HCT116 (cell line): ENCODE results near the gene GABRR2. TPM values are rescaled to one million over a fixed set of nuclear protein-coding genes. Genes with fewer than 3 reads are reported as not detected.
A peak's percentile ranks its signal among the peaks of the same experiment; 100 is the strongest.

ENCODE experiments used
- ATAC-seq: fragments of 200-7000 bp; cut with Tn5 transposase; 2 replicates; pipeline ENCODE4 v1.9.1; 2020; ENCODE audit warnings: mild to moderate bottlenecking, moderate library complexity
- BruUV-seq: library from RNA; stranded (reverse); fragments of 400-500 nt; replicated peaks from 2 replicates; lab custom pipeline; 2021; lab: Mats Ljungman, UMichigan
- CTCF ChIA-PET: fragments of 300-600 bp; sonication (Branson Sonifier 250); formaldehyde crosslinking; loops from one replicate; lab custom pipeline; 2021; ENCODE audit warnings: antibody characterized with exemption; lab: Charles Lee
- POLR2A ChIA-PET: fragments of 300-600, 350-600 bp; sonication (Branson Sonifier 250); formaldehyde crosslinking; loops from one replicate; lab custom pipeline; 2021; ENCODE audit warnings: antibody characterized with exemption; lab: Charles Lee
- RAD21 ChIA-PET, 2 experiments: fragments of 300-600 bp; sonication (Branson Sonifier 250); formaldehyde crosslinking; loops; one replicate each; lab custom pipeline; 2023; ENCODE audit warnings: low total read pairs in 2 of 2; ENCODE audit not compliant: uncharacterized antibody in 2 of 2, unreplicated experiment in 2 of 2, low non-redundant PET in 1 of 2; lab: Charles Lee
- DNase-seq: peaks from one replicate; pipeline ENCODE4 v3.0.0-alpha.2; 2010; ENCODE audit warnings: low read depth, low spot score
- H2AFZ ChIP-seq: fragments of 200-600 bp; shearing (Covaris generic), sonication (generic); 2 replicates; pipeline ENCODE4 v1.6.1; 2017; ENCODE audit warnings: low read depth, mixed run types, mixed read lengths, antibody characterized with exemption, low read length; ENCODE audit not compliant: poor library complexity, severe bottlenecking
- H3K27ac ChIP-seq: 2 replicates; pipeline ENCODE4 v1.5.1; 2012; ENCODE audit warnings: low read depth, low read length
- H3K27me3 ChIP-seq: fragments of 200-600 bp; sonication (generic); 2 replicates; pipeline ENCODE4 v1.6.1; 2016; ENCODE audit warnings: mixed run types, low read length, mixed read lengths; ENCODE audit not compliant: insufficient read depth
- H3K36me3 ChIP-seq, 2 experiments: fragments of 200-500 bp in 1 of 2; fragments of 200-600 bp in 1 of 2; sonication (Bioruptor generic) in 1 of 2; sonication (generic) in 1 of 2; 2 replicates each; pipeline versions ENCODE4 v1.5.1 to v1.6.1; 2014 to 2016; ENCODE audit warnings: low read length in 2 of 2, inconsistent platforms in 1 of 2, mixed read lengths in 1 of 2, mixed run types in 1 of 2; ENCODE audit not compliant: insufficient read depth in 2 of 2, control insufficient read depth in 1 of 2
- H3K4me1 ChIP-seq, 2 experiments: fragments of 200-600 bp in 1 of 2; sonication (generic) in 1 of 2; 2 replicates each; pipeline versions ENCODE4 v1.5.1 to v1.6.1; 2012 to 2017; ENCODE audit warnings: low read length in 2 of 2, inconsistent platforms in 1 of 2, mild to moderate bottlenecking in 1 of 2, mixed read lengths in 1 of 2, mixed run types in 1 of 2, moderate library complexity in 1 of 2; ENCODE audit not compliant: insufficient read depth in 2 of 2, control insufficient read depth in 1 of 2
- H3K4me2 ChIP-seq: fragments of 200-600 bp; sonication (generic); 2 replicates; pipeline ENCODE4 v1.6.1; 2017; ENCODE audit warnings: mixed run types, low read length, mixed read lengths
- H3K4me3 ChIP-seq, 2 experiments: fragments of 200-600 bp in 1 of 2; sonication (generic) in 1 of 2; replicated peaks in 1 of 2; 2 replicates each; pipeline ENCODE4 v1.5.1; 2011 to 2016; ENCODE audit warnings: low read length in 2 of 2, control low read depth in 1 of 2, low read depth in 1 of 2, mild to moderate bottlenecking in 1 of 2, mixed read lengths in 1 of 2, mixed run types in 1 of 2
- H3K79me2 ChIP-seq: fragments of 200-600 bp; sonication (generic); 2 replicates; pipeline ENCODE4 v1.6.1; 2017; ENCODE audit warnings: mild to moderate bottlenecking, mixed run types, low read length, moderate library complexity, mixed read lengths; ENCODE audit not compliant: insufficient read depth
- H3K9ac ChIP-seq: fragments of 200-600 bp; sonication (generic); 2 replicates; pipeline ENCODE4 v1.6.1; 2016; ENCODE audit warnings: low read length, mixed read lengths
- H3K9me2 ChIP-seq: fragments of 200-600 bp; sonication (generic), shearing (Covaris generic); 2 replicates; pipeline ENCODE4 v1.6.1; 2017; ENCODE audit warnings: mixed run types, mild to moderate bottlenecking, moderate library complexity; ENCODE audit not compliant: insufficient read depth
- H3K9me3 ChIP-seq, 2 experiments: fragments of 200-500 bp in 1 of 2; fragments of 200-600 bp in 1 of 2; sonication (Bioruptor generic) in 1 of 2; sonication (generic) in 1 of 2; 2 replicates each; pipeline ENCODE4 v1.6.1; 2014 to 2017; ENCODE audit warnings: low read length in 2 of 2, mixed read lengths in 2 of 2, inconsistent platforms in 1 of 2, low read depth in 1 of 2, mild to moderate bottlenecking in 1 of 2, mixed run types in 1 of 2, moderate library complexity in 1 of 2; ENCODE audit not compliant: control insufficient read depth in 1 of 2, insufficient read depth in 1 of 2
- H4K20me1 ChIP-seq: fragments of 200-600 bp; sonication (generic), shearing (Covaris generic); 2 replicates; pipeline ENCODE4 v1.6.1; 2017; ENCODE audit warnings: mixed run types, mild to moderate bottlenecking, moderate library complexity; ENCODE audit not compliant: insufficient read depth
- ATF3 ChIP-seq: IDR thresholded peaks from 2 replicates; pipeline ENCODE4 v1.6.1; 2012
- CBX3 ChIP-seq: IDR thresholded peaks from 2 replicates; pipeline ENCODE4 v1.6.1; 2012; ENCODE audit warnings: low read depth
- CEBPB ChIP-seq: IDR thresholded peaks from 2 replicates; pipeline ENCODE4 v1.6.1; 2012; ENCODE audit warnings: low read depth
- EGR1 ChIP-seq: IDR thresholded peaks from 2 replicates; pipeline ENCODE4 v1.6.1; 2012; ENCODE audit warnings: low read depth
- ELF1 ChIP-seq: IDR thresholded peaks from 2 replicates; pipeline ENCODE4 v1.6.1; 2012; ENCODE audit warnings: low read depth, borderline replicate concordance
- EZH2 ChIP-seq: fragments of 200-600 bp; sonication (generic); IDR thresholded peaks from 2 replicates; pipeline ENCODE4 v1.6.1; 2017; ENCODE audit warnings: antibody characterized with exemption, mixed run types
- FOSL1 ChIP-seq: IDR thresholded peaks from 2 replicates; pipeline ENCODE4 v1.6.1; 2012; ENCODE audit warnings: low read depth
- JUND ChIP-seq: IDR thresholded peaks from 2 replicates; pipeline ENCODE4 v1.6.1; 2012
- POLR2A ChIP-seq: IDR thresholded peaks from 2 replicates; pipeline ENCODE4 v1.7.0; 2011; ENCODE audit warnings: borderline replicate concordance; ENCODE audit not compliant: insufficient read depth, insufficient read length; ENCODE audit errors: extremely low read depth
- POLR2AphosphoS5 ChIP-seq: IDR thresholded peaks from 2 replicates; pipeline ENCODE4 v1.6.1; 2011; ENCODE audit warnings: mild to moderate bottlenecking, low read depth, low read length, moderate library complexity
- RAD21 ChIP-seq: IDR thresholded peaks from 2 replicates; pipeline ENCODE4 v1.6.1; 2012; ENCODE audit warnings: low read depth, mild to moderate bottlenecking
- REST ChIP-seq: IDR thresholded peaks from 2 replicates; pipeline ENCODE4 v1.6.1; 2012; ENCODE audit warnings: low read depth
- SIN3A ChIP-seq: IDR thresholded peaks from 2 replicates; pipeline ENCODE4 v1.6.1; 2012; ENCODE audit warnings: low read depth
- SP1 ChIP-seq: IDR thresholded peaks from 2 replicates; pipeline ENCODE4 v1.6.1; 2012; ENCODE audit warnings: low read depth
- TCF7L2 ChIP-seq: IDR thresholded peaks from 2 replicates; pipeline ENCODE4 v1.7.0; 2011; ENCODE audit warnings: borderline replicate concordance, inconsistent platforms; ENCODE audit not compliant: insufficient read depth, insufficient read length; ENCODE audit errors: extremely low read depth
- YY1 ChIP-seq: IDR thresholded peaks from 2 replicates; pipeline ENCODE4 v1.6.1; 2011; ENCODE audit warnings: low read length, low read depth, moderate library complexity, mild to moderate bottlenecking; ENCODE audit not compliant: insufficient replicate concordance; ENCODE audit errors: extremely low read depth
- ZBTB33 ChIP-seq: IDR thresholded peaks from 2 replicates; pipeline ENCODE4 v1.6.1; 2011; ENCODE audit warnings: mild to moderate bottlenecking, low read length, moderate library complexity; ENCODE audit not compliant: insufficient replicate concordance; ENCODE audit errors: extremely low read depth
- ZFX ChIP-seq: fragments of 450-650 bp; IDR thresholded peaks from 2 replicates; pipeline ENCODE4 v1.6.1; 2017
- ZNF274 ChIP-seq: fragments of 200-500 bp; sonication (Bioruptor generic); IDR thresholded peaks from 2 replicates; pipeline ENCODE4 v1.6.1; 2014; ENCODE audit warnings: mild to moderate bottlenecking, low read depth, low read length, inconsistent platforms
- intact Hi-C: fragments of 100-400 bp; cut with micrococcal nuclease; formaldehyde crosslinking; loops from 2 replicates; pipeline ENCODE4 v1.10.0; 2022
- total RNA-seq: library from RNA; stranded (reverse); gene quantifications from one replicate; pipeline ENCODE4 v1.2.1, GENCODE V29; 2021; ENCODE audit not compliant: unreplicated experiment

Gene GABRR2
- total RNA-seq, 1 experiment from 2014 or later: 0.57 TPM

- ChIA-PET POLR2A (interaction anchor here (0.8 to 1.0 kb wide), 3 partner anchors 10 to 54 kb away, joined by 3 to 4 read pairs (median 3); no protein-coding TSS in a partner anchor), RAD21 (interaction anchor here in 1 of 2 experiments (0.7 to 0.8 kb wide), 2 partner anchors 54 to 401 kb away, joined by 3 to 4 read pairs; no protein-coding TSS in a partner anchor), CTCF (interaction anchor here (1.5 to 2.3 kb wide), 2 partner anchors 19 to 20 kb away, joined by 8 to 9 read pairs; no protein-coding TSS in a partner anchor)
- peak within 1 kb of the TSS; percentile 29 for H2AFZ ChIP-seq
- BruUV-seq: no TSS peak
- H4K20me1 ChIP-seq: no peaks in the 10 kb centered on the region
- peak; percentile 57 for DNase-seq
- no peaks in the 10 kb centered on the region for H3K9me2 ChIP-seq
- no peaks in the 10 kb centered on the region for H3K9me3 ChIP-seq
- H3K4me2 ChIP-seq: peak within 1 kb of the TSS; percentile 73
- peak; percentile 93 for ATAC-seq
- no peaks in the 10 kb centered on the region for H3K36me3 ChIP-seq
- no peaks in the 10 kb centered on the region for H3K27me3 ChIP-seq
- TF ChIP-seq FOSL1 (no peak), POLR2A (peak; percentile 64), SP1 (no peak), ELF1 (no peak), ATF3 (no peak), CBX3 (no peak), JUND (no peak), EGR1 (no peak; the same call in 1 of the 2 replicates), ZBTB33 (no peak), POLR2AphosphoS5 (peak; percentile 83), REST (no peak), TCF7L2 (peak; percentile 31), SIN3A (peak; percentile 42; the same call in 1 of the 2 replicates), ZFX (peak; percentile 100), RAD21 (no peak), EZH2 (no peak), ZNF274 (no peak), YY1 (peak; percentile 61), CEBPB (peak; percentile 46; the same call in 1 of the 2 replicates)
- H3K27ac ChIP-seq: peak within 1 kb of the TSS; percentile 79
- H3K79me2 ChIP-seq: peaks cover 46% of the 10 kb centered on the region
- peak within 1 kb of the TSS; percentile 64 to 71 for H3K4me3 ChIP-seq
- intact Hi-C loops: loop anchor here (5.0 kb wide), 1 partner anchor 55 kb away; no protein-coding TSS in a partner anchor
- H3K4me1 ChIP-seq: peaks cover 14 to 25% of the 10 kb centered on the region in 2 experiments
- H3K9ac ChIP-seq: peak within 1 kb of the TSS; percentile 85
Measured at GRCh38 chr6:89352278-89353117, 37.4 kb upstream of the GABRR2 start, which contains the start of gene UBE2J1. UBE2J1 (minus strand) TSS chr6:89352722; CDS start chr6:89352569, 153 bp downstream.
